Heart left ventricle (tissue), 16 donors: ENCODE results near the gene ZNRF2. TPM values are rescaled to one million over a fixed set of nuclear protein-coding genes. Genes with fewer than 3 reads are reported as not detected.
"Not testable (repeated sequence)": the region's sequence is repeated elsewhere in the genome, so short reads cannot be mapped to it uniquely, and the experiment has no call there.

Experiments used
- ATAC-seq, 4 donors: fragments of 200-7000 bp; cut with Tn5 transposase; one replicate each; pipeline ENCODE4 v1.9.1; 2020 to 2022; ENCODE audit warnings: moderate library complexity in 4 of 4, mild to moderate bottlenecking in 3 of 4, moderate number of reproducible peaks in 1 of 4
- DNase-seq, 5 donors: peaks; one replicate each; pipeline ENCODE4 v3.0.0-alpha.2; 2020
- H3K27ac ChIP-seq, 12 donors: fragments of 200-600 bp; sonication (generic) in 4 of 12; one replicate each; pipeline versions ENCODE4 v1.5.0 to v1.8.0; 2016 to 2022; ENCODE audit warnings: mild to moderate bottlenecking in 2 of 12
- H3K27me3 ChIP-seq, 9 donors: fragments of 200-600 bp; sonication (generic) in 2 of 9; one replicate each; pipeline versions ENCODE4 v1.5.1 to v1.8.0; 2016 to 2022; ENCODE audit warnings: mild to moderate bottlenecking in 3 of 9
- H3K36me3 ChIP-seq, 9 donors: fragments of 200-600 bp; sonication (generic) in 2 of 9; one replicate each; pipeline versions ENCODE4 v1.5.0 to v1.8.0; 2018 to 2022; ENCODE audit warnings: mild to moderate bottlenecking in 2 of 9
- H3K4me1 ChIP-seq, 12 donors: fragments of 200-600 bp; sonication (generic) in 4 of 12; one replicate each; pipeline versions ENCODE4 v1.5.0 to v1.8.0; 2016 to 2022; ENCODE audit warnings: mild to moderate bottlenecking in 3 of 12
- H3K4me3 ChIP-seq, 12 donors: fragments of 200-600 bp; sonication (generic) in 4 of 12; one replicate each; pipeline versions ENCODE4 v1.5.0 to v1.8.0; 2017 to 2022; ENCODE audit warnings: mild to moderate bottlenecking in 9 of 12, moderate library complexity in 4 of 12
- H3K9me3 ChIP-seq, 12 donors: fragments of 200-600 bp; sonication (generic) in 4 of 12; one replicate each; pipeline versions ENCODE4 v1.5.0 to v1.8.0; 2016 to 2022; ENCODE audit warnings: mild to moderate bottlenecking in 1 of 12
- POLR2A ChIP-seq, 2 donors: fragments of 450-650 bp; IDR thresholded peaks; one replicate each; pipeline ENCODE4 v1.6.1; 2017; ENCODE audit warnings: antibody characterized with exemption in 2 of 2, mild to moderate bottlenecking in 2 of 2, moderate library complexity in 2 of 2
- WGBS, 4 donors: extraction: QIAGEN DNeasy Blood & Tissue Kit in 2 of 4; methylation state at CpG; one replicate each; pipeline versions ENCODE4 v1.1.5 to v1.1.7; 2013 to 2018; 5-methylcytosine and 5-hydroxymethylcytosine counted together
- intact Hi-C, 10 donors: fragments of 100-400 bp; cut with DNase I; formaldehyde crosslinking; loops; one replicate each; pipeline versions ENCODE4 v1.11.1 to v1.14.2; 2022
- polyA plus RNA-seq, 2 donors: library from polyadenylated mRNA; stranded (reverse); fragments of 200-250 nt; gene quantifications; one replicate each; pipeline ENCODE4 v1.2.3, GENCODE V29; 2013
- total RNA-seq, 9 donors: library from RNA; depleted of rRNA in 2 of 9; stranded (reverse); fragments of >200 nt in 2 of 9; fragmentation: NEBNext Ultra II Directional in 3 of 9; extraction: Animal tissue kit (Norgen Biotek cat#: 25700) in 3 of 9; gene quantifications; one replicate each; pipeline versions ENCODE4 v1.1.0 to v1.2.4, GENCODE V29; 2016 to 2023
- TF ChIP-seq, protein P1 (sequence below), 12 donors: fragments of 200-600 bp; sonication (generic) in 4 of 12; IDR thresholded peaks; one replicate each; pipeline versions ENCODE4 v1.5.0 to v1.8.0; 2018 to 2022; ENCODE audit warnings: antibody characterized with exemption in 12 of 12, mild to moderate bottlenecking in 5 of 12
- donor health status: ischemic (EF 13 %, LVEDD 7.1; RV severe dilation, severe dysfunction).
- donor health status: healthy with polysubstance abuse.
- donor health status: DM: no; HTN: yes; CAD: no.
- donor health status: DM: no; HTN: no; CAD: no.
- donor health status: ischemic (EF 25% LVEDD 6.9; RV normal size, moderate dysfunction).
- donor health status: ischemic (EF 25% LVEDD 5.7; RV mildly dilated, moderate dysfunction).
- donor health status: healthy.
- donor health status: DM: yes; HTN: yes; CAD: no.
- donor health status: ischemic (EF 35%, LVEDD 5.7; RV mildly dilated, moderate dysfunction).
- donor health status: nonischemic (EF 11% LVEDD 7.7; RV severe dilation, severe dysfunction).
- donor health status: DM: yes; HTN: yes; CAD: no.
- donor health status: PGD.
- donor health status: ischemic (EF 29% LVEDD 5.4; RV normal size, mild dysfunction).
- donor health status: nonischemic (EF 23%, LVEDD 6.1; RV moderate dilation, normal function).

ZNRF2 gene
- total and polyA plus RNA-seq, 11 donors: 2.7 to 15.2 (median 10.4) TPM

DNA sequence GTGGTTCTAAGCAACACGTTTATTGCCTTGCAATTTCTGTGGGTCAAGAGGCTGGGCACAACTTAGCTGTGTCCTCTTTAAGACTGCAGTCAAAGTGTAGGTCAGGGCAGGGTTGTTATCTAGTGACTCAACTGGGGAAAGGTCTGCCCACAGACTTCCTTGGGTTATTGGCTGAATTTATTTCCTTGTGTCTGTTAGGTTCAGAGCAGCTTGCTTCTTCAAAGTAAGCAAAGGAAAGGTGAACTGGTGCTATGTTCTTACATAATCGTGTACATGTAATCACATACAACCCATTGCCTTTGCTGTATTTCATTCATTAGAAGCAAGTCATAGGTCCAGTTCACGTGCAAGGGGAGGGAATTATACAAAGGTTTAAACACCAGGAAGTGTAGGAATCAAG, 5.9 kb downstream of the ZNRF2 start:
- WGBS, 4 donors: 59 to 76% (median 68%) methylated on average over 3 of the region's 3 CpGs
- peaks cover 0 to 64% (median 33%) of the 10 kb centered on the region in 12 donors for H3K4me1 ChIP-seq

DNA sequence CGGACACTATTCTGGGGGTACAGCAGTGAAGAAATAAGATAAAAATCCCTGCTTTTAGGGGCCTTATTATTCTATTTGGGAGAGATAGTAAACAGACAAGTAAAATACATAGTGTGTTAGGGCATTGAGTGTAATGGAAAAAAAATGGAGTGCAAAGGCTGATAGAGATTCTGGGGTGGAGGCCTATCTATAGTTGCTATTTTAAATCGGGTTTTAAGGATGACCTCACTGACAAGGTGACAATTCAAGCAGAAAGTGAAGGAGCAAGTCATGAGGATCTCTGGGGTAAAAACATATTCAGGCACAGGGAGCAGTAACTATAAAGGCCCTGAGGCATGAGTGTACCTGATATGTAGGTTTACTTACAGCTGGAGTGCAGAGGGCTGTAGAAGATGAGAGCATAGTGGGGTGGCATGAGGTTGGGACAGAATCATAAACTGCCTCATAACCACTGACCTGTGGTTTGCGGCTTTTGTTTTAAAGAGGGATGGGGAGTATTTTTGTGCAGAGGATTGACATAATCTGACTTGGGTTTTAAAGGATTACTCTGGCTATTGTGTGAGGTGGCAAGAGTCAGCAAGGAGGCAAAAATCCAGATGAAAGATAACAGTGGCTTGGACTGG, 8.1 kb downstream of the ZNRF2 start:
- 76 to 82% (median 79%) methylated on average over 3 of the region's 3 CpGs for WGBS, 4 donors
- DNase-seq: not testable (repeated sequence)
- H3K27ac ChIP-seq: peak overlapping the region in 2 of 12 donors; percentile 28 to 30

More for the DNA sequence above, 5.9 kb downstream of the ZNRF2 start:
- H3K27me3 ChIP-seq, intact Hi-C loops, H3K4me3 ChIP-seq, H3K36me3 ChIP-seq, H3K9me3 ChIP-seq, H3K27ac ChIP-seq, DNase-seq: not testable (repeated sequence)
- ATAC-seq: peak in 1 of 4 donors; percentile 24

DNA sequence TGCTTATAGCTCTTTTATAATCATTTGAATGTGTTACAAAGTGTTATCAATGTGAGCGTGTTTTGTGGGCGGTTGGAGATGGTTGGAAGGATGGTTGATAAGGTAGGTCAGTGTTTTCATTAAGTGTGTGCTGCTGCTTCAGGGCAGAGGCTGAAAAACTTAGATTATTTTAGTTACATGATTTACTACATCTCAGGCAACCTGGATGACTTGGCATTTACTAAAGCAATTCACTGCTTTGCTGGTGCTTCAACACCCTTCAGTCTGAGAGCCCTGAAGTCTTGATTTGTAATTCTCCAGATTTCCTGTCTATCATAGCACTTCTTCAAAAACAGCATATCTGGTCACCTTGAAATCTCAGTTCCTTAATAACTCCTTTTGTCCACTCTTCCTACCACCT, 11.9 kb downstream of the ZNRF2 start:
- H3K27ac ChIP-seq, DNase-seq, H3K9me3 ChIP-seq, H3K4me3 ChIP-seq, H3K27me3 ChIP-seq, ATAC-seq, intact Hi-C loops, H3K36me3 ChIP-seq: not testable (repeated sequence)
- 42 to 61% (median 56%) methylated on average over 2 of the region's 2 CpGs for WGBS, 4 donors
- H3K4me1 ChIP-seq: peaks cover 0 to 47% (median 12%) of the 10 kb centered on the region in 12 donors

More for the DNA sequence above, 8.1 kb downstream of the ZNRF2 start:
- H3K9me3 ChIP-seq, intact Hi-C loops, H3K36me3 ChIP-seq, H3K4me3 ChIP-seq, H3K27me3 ChIP-seq: not testable (repeated sequence)
- ATAC-seq: peak in 3 of 4 donors; percentile 28 to 61 (median 60)
- H3K4me1 ChIP-seq: peaks cover 0 to 62% (median 31%) of the 10 kb centered on the region in 12 donors

DNA sequence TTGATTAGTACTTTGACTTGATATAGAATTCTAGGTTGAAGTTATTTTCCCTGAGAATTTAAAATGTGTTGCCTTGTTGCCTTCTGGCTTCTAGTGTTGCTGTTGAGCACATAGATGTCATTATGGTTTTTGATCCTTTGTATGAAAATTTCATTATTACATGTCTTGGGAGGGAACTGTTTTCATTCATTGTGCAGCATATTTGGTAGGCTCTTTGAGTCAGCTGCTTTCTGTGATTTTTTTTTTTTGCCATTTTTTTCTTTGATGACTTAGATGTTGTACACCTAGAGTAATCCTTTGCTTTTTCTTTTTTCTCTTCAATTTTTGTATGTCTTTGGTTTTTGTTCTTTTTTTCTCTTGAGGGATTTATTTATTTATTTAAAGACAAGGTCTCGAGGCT, 13.1 kb downstream of the ZNRF2 start:
- H3K4me3 ChIP-seq, H3K36me3 ChIP-seq, H3K27ac ChIP-seq, H3K9me3 ChIP-seq, H3K27me3 ChIP-seq, intact Hi-C loops, DNase-seq, ATAC-seq: not testable (repeated sequence)
- 94 to 100% (median 99%) methylated on average over 1 of the region's 1 CpG for WGBS, 4 donors
- H3K4me1 ChIP-seq: peaks cover 0 to 47% (median 12%) of the 10 kb centered on the region in 12 donors

DNA sequence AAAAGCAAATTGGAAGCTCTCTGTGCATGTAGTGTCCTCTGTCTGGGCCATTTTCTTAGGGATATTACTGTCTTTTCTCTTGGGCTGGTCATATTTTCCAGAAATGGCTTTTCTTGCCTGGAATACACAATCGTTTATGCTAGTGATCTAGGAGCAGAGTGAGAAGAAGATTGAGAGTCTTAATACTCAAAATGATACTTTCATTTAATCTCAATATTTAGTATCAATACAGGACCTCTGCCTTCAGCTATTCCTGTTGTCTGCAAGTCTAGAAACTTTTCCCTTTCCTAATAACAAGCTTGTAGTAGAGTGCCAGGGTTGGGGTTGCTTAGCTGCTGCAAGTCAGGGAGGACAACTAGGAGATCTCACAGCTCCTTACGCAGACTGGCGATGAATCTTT, 14.0 kb downstream of the ZNRF2 start:
- intact Hi-C loops, H3K4me3 ChIP-seq, H3K27me3 ChIP-seq, H3K36me3 ChIP-seq, ATAC-seq, DNase-seq, H3K9me3 ChIP-seq, H3K27ac ChIP-seq: not testable (repeated sequence)
- H3K4me1 ChIP-seq: peaks cover 0 to 41% (median 13%) of the 10 kb centered on the region in 12 donors
- WGBS, 4 donors: 74 to 88% (median 84%) methylated on average over 3 of the region's 3 CpGs

DNA sequence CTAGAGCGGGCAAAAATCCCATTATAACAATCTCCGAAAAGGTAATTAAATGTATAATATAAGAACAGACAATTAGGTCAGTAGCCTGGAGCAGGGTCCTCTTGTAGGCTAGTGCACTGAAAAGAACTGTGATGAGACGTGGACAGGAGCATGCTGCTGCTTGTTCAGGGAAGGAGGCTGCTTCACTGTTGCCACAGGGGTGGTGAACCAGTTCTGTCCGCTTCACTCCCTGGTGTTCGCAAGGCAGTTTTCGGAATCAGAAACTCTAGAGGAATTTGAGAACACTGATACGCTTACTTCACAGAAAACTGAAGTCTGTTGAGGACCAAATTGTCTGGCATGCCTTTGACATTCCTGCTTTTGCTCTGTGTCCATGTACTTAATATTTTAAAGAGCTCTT, 17.4 kb downstream of the ZNRF2 start:
- Histone ChIP-seq H3K9me3 (no peaks in the 10 kb centered on the region), H3K27ac (no peak overlapping the region), H3K36me3 (no peaks in the 10 kb centered on the region), H3K27me3 (no peaks in the 10 kb centered on the region), H3K4me1 (peaks cover 0 to 61% (median 22%) of the 10 kb centered on the region in 12 donors), H3K4me3 (no peak overlapping the region)
- WGBS, 4 donors: 92 to 94% (median 93%) methylated on average over 7 of the region's 7 CpGs
- ATAC-seq (no peak), DNase-seq (no peak)
- intact Hi-C loops: no loop called here
- no peak for TF ChIP-seq POLR2A (IDR thresholded peaks at IDR 0.05)
- TF ChIP-seq, protein P1, sequence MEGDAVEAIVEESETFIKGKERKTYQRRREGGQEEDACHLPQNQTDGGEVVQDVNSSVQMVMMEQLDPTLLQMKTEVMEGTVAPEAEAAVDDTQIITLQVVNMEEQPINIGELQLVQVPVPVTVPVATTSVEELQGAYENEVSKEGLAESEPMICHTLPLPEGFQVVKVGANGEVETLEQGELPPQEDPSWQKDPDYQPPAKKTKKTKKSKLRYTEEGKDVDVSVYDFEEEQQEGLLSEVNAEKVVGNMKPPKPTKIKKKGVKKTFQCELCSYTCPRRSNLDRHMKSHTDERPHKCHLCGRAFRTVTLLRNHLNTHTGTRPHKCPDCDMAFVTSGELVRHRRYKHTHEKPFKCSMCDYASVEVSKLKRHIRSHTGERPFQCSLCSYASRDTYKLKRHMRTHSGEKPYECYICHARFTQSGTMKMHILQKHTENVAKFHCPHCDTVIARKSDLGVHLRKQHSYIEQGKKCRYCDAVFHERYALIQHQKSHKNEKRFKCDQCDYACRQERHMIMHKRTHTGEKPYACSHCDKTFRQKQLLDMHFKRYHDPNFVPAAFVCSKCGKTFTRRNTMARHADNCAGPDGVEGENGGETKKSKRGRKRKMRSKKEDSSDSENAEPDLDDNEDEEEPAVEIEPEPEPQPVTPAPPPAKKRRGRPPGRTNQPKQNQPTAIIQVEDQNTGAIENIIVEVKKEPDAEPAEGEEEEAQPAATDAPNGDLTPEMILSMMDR (IDR thresholded peaks at IDR 0.05): no peak
